ENCODE results near the gene SLC39A7. TPM values are rescaled to one million over a fixed set of nuclear protein-coding genes. Genes with fewer than 3 reads are reported as not detected.

The SLC39A7 gene
- total and polyA plus RNA-seq, 2 of the 13 experiments (the other 11 are each of a cell fraction or from before 2014, with no cell fraction given), result 142 to 229 TPM

DNA sequence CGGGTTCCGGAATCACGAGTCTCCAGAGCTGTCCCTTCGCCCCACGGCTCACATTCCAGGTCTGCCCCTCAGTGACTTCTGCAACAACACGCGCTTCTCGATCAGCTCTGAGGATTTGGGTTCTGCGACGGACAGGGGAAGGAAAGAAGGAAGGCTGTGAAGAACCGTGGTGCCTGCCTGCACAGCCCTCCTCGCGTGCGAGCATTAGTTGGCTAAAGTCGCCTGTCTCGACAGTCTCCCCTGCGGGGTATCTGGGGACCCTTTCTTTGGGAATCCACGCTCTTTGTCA, 47.9 kb downstream of the SLC39A7 start (continued):
- no peak for TF ChIP-seq ZBTB42 (CRISPR knock-in tag; IDR thresholded peaks at IDR 0.05)
- 0 out of 2 replicates have a peak, but pooled peaks have one; percentile 78 for TF ChIP-seq ZNF274 (CRISPR knock-in tag; IDR thresholded peaks at IDR 0.05)
- no peak for TF ChIP-seq TCF7 (IDR thresholded peaks at IDR 0.05; ENCODE audit: low read depth)
- TF ChIP-seq, protein P1, sequence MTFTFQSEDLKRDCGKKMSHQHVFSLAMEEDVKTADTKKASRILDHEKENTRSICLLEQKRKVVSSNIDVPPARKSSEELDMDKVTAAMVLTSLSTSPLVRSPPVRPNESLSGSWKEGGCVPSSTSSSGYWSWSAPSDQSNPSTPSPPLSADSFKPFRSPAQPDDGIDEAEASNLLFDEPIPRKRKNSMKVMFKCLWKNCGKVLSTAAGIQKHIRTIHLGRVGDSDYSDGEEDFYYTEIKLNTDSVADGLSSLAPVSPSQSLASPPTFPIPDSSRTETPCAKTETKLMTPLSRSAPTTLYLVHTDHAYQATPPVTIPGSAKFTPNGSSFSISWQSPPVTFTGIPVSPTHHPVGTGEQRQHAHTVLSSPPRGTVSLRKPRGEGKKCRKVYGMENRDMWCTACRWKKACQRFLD (CRISPR knock-in tag; IDR thresholded peaks at IDR 0.05; ENCODE audit: borderline replicate concordance), result peak; percentile 87; the same call in 1 of the 2 replicates
- no peak for TF ChIP-seq SRF (IDR thresholded peaks at IDR 0.05; ENCODE audit: low read depth, low read length)
- TF ChIP-seq ZNF776 (CRISPR knock-in tag; IDR thresholded peaks at IDR 0.05), result no peak
- TF ChIP-seq CHCHD3 (CRISPR knock-in tag; IDR thresholded peaks at IDR 0.05), result no peak
- TF ChIP-seq FIP1L1 (IDR thresholded peaks at IDR 0.05; ENCODE audit: borderline replicate concordance, insufficient read depth, low read depth, low read length), result no peak
- TF ChIP-seq ZNF7 (CRISPR knock-in tag; IDR thresholded peaks at IDR 0.05), result no peak
- TF ChIP-seq CC2D1A (CRISPR knock-in tag; IDR thresholded peaks at IDR 0.05), result no peak
- TF ChIP-seq ZNF567 (CRISPR knock-in tag; IDR thresholded peaks at IDR 0.05; ENCODE audit: borderline replicate concordance), result 0 out of 2 replicates have a peak, but pooled peaks have one; percentile 81
- no peak; the same call in 1 of the 2 replicates for TF ChIP-seq HCFC1 (IDR thresholded peaks at IDR 0.05; ENCODE audit: low read depth, low read length)
- TF ChIP-seq ZNF839 (CRISPR knock-in tag; IDR thresholded peaks at IDR 0.05; ENCODE audit: borderline replicate concordance), result peak; percentile 61; the same call in 1 of the 2 replicates
- no peak for TF ChIP-seq NCOR1 (IDR thresholded peaks at IDR 0.05; ENCODE audit: borderline replicate concordance, low read length)
- peak; percentile 65; the same call in 1 of the 2 replicates for TF ChIP-seq HDAC1 (CRISPR knock-in tag; IDR thresholded peaks at IDR 0.05)
- no peak for TF ChIP-seq PHF20 (CRISPR knock-in tag; IDR thresholded peaks at IDR 0.05)
- TF ChIP-seq ZNF652 (CRISPR knock-in tag; IDR thresholded peaks at IDR 0.05; ENCODE audit: borderline replicate concordance, low read depth), result no peak
- peak; percentile 58; the same call in 1 of the 2 replicates for TF ChIP-seq GLI4 (CRISPR knock-in tag; IDR thresholded peaks at IDR 0.05; ENCODE audit: borderline replicate concordance)
- 0 out of 2 replicates have a peak, but pooled peaks have one; percentile 72 for TF ChIP-seq ZNF670 (CRISPR knock-in tag; IDR thresholded peaks at IDR 0.05; ENCODE audit: borderline replicate concordance)
- TF ChIP-seq, protein P2, sequence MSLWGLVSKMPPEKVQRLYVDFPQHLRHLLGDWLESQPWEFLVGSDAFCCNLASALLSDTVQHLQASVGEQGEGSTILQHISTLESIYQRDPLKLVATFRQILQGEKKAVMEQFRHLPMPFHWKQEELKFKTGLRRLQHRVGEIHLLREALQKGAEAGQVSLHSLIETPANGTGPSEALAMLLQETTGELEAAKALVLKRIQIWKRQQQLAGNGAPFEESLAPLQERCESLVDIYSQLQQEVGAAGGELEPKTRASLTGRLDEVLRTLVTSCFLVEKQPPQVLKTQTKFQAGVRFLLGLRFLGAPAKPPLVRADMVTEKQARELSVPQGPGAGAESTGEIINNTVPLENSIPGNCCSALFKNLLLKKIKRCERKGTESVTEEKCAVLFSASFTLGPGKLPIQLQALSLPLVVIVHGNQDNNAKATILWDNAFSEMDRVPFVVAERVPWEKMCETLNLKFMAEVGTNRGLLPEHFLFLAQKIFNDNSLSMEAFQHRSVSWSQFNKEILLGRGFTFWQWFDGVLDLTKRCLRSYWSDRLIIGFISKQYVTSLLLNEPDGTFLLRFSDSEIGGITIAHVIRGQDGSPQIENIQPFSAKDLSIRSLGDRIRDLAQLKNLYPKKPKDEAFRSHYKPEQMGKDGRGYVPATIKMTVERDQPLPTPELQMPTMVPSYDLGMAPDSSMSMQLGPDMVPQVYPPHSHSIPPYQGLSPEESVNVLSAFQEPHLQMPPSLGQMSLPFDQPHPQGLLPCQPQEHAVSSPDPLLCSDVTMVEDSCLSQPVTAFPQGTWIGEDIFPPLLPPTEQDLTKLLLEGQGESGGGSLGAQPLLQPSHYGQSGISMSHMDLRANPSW (CRISPR knock-in tag; IDR thresholded peaks at IDR 0.05; ENCODE audit: borderline replicate concordance), result no peak; the same call in 1 of the 2 replicates
- TF ChIP-seq, protein P3, sequence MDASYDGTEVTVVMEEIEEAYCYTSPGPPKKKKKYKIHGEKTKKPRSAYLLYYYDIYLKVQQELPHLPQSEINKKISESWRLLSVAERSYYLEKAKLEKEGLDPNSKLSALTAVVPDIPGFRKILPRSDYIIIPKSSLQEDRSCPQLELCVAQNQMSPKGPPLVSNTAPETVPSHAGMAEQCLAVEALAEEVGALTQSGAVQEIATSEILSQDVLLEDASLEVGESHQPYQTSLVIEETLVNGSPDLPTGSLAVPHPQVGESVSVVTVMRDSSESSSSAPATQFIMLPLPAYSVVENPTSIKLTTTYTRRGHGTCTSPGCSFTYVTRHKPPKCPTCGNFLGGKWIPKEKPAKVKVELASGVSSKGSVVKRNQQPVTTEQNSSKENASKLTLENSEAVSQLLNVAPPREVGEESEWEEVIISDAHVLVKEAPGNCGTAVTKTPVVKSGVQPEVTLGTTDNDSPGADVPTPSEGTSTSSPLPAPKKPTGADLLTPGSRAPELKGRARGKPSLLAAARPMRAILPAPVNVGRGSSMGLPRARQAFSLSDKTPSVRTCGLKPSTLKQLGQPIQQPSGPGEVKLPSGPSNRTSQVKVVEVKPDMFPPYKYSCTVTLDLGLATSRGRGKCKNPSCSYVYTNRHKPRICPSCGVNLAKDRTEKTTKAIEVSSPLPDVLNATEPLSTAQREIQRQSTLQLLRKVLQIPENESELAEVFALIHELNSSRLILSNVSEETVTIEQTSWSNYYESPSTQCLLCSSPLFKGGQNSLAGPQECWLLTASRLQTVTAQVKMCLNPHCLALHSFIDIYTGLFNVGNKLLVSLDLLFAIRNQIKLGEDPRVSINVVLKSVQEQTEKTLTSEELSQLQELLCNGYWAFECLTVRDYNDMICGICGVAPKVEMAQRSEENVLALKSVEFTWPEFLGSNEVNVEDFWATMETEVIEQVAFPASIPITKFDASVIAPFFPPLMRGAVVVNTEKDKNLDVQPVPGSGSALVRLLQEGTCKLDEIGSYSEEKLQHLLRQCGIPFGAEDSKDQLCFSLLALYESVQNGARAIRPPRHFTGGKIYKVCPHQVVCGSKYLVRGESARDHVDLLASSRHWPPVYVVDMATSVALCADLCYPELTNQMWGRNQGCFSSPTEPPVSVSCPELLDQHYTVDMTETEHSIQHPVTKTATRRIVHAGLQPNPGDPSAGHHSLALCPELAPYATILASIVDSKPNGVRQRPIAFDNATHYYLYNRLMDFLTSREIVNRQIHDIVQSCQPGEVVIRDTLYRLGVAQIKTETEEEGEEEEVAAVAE (CRISPR knock-in tag; IDR thresholded peaks at IDR 0.05; ENCODE audit: borderline replicate concordance), result no peak
- TF ChIP-seq, protein P4, sequence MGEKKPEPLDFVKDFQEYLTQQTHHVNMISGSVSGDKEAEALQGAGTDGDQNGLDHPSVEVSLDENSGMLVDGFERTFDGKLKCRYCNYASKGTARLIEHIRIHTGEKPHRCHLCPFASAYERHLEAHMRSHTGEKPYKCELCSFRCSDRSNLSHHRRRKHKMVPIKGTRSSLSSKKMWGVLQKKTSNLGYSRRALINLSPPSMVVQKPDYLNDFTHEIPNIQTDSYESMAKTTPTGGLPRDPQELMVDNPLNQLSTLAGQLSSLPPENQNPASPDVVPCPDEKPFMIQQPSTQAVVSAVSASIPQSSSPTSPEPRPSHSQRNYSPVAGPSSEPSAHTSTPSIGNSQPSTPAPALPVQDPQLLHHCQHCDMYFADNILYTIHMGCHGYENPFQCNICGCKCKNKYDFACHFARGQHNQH (CRISPR knock-in tag; IDR thresholded peaks at IDR 0.05), result no peak
